HG03571 (cell line): ENCODE results near the gene NAT14.
A peak's percentile ranks its signal among the peaks of the same experiment; 100 is the strongest.

Source experiments
- ATAC-seq: cut with Tn5 transposase; IDR thresholded peaks from one replicate; pipeline ENCODE4 v1.9.1; 2021; ENCODE audit not compliant: unreplicated experiment

The NAT14 gene

DNA sequence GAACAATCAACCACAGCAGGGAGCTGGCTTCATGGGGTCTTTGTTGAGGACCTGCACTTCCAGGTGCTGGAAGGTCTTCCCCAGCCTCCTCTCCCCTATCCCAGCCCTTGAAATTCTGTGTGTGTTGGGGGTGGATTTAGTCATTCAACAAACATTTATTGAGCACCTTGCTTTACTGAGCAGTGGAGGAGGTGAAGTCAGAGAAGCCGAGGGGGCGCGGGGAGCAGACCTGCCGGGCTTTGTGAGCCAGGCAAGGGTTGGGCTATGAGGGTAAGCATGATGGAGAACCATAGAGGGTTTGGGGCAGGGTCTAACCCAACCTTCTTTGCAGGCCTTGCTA, 17.0 kb upstream of the NAT14 start:
- ATAC-seq: no peak

DNA sequence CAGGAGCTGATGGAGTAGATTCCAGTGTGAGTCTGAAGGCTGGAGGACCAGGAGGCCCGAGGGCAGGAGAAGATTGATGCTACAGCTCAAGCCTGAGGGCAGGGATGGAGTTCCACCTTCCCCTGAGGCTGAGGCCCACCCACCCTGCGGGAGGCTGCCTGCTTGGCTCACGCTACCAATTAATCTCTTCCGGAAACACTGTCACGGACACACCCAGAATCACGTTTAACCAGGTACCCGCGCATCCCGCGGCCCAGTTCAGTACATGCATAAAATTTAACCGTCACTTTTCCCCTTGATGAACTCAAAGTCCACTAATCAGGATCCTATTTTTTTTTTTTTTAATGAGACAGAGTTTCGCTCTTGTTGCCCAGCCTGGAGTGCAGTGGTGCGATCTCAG, 13.7 kb upstream of the NAT14 start:
- ATAC-seq: no peak

GRCh38 chr19:55472463-55472862, 12.5 kb upstream of the NAT14 start:
- no peak for ATAC-seq

DNA sequence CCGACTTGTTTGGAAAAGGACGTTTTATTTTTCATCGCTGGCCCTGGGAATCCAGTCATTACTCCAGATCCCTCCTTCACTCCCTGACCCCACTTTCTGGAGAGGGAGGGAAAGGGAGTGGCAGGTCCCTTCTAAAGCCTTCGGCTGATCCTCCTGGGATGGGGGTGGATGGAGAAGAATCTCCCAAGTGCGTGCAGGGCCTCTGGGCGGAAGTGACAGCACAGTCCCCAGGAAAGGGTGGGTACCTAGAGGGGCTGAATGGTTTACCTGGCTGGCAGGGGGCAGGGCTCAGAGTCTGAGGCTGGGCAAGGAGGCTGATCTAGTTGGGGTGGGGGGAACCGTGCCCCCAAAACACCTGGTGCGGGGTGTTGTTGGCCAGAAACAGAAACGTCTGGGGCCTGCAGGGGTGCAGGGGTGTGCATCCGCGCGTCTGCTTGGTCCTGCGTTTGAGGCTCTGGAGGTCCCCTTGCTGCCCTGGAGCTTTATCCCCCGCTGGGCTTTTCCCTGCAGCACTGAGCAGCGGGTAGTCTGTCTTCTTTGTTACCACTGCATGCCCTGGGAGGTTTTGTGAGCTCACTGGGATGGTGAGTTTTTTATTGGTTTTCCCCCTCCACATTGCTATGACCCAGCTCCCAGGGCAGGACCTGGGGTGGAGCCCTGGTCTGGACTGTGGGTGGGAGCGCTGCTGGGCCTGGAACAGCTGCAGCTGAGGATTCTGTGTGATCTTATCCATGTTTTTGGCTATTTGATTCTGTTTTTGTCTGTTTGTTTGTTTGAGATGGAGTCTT, 11.6 kb upstream of the NAT14 start:
- no peak for ATAC-seq

- no peak for ATAC-seq
These were observed 10.4 kb upstream of the NAT14 start for GRCh38 chr19:55474269-55475265.

GRCh38 chr19:55476100-55476775, 8.8 kb upstream of the NAT14 start, which contains the start of gene ZNF628:
Gene ZNF628 (plus strand): TSS chr19:55476617. CDS start chr19:55479911, 3,294 bp downstream.
- peak; percentile 94 for ATAC-seq

DNA sequence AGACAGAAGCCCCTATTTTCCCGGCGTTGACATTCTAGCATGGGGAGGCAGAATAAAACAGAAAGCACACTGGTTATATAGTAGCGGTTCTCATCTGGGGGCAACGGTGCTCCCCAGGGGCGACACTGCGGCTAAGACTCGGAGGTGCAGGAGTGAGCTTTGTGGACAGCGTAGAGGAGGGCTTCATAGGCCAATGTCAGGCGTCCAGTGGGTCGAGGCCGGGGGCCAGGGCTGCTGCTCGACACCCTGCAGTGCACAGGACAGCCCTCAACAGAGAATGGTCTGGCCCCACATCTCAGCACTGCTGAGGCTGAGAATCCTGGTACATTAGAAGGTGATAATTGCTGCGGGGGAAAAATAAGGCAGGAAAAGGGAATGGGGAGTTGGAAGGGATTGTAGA, 7.1 kb upstream of the NAT14 start:
- ATAC-seq: no peak

GRCh38 chr19:55478364-55478763, 6.6 kb upstream of the NAT14 start:
- no peak for ATAC-seq

DNA sequence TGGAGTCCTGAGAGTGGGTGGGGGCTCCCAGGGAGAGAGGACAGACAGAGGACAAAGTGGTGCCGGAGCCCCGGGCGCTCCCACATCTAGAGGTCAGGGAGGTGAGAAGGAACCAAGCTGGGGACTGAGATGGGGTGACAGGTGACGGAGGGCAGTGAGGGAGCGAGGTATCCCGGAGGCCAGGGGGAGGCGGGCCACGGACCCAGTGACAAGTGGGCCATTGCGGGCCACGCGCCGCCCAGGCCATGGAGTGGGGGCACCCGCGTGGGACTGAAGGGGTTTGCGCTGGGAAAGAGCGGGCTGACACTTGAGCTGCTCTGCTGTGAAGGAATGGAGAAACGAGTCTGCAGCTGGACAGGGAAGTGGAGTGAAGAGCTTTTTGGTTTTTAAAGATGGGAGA, 5.9 kb upstream of the NAT14 start:
- ATAC-seq: no peak

- ATAC-seq: no peak
These were observed 5.3 kb upstream of the NAT14 start for GRCh38 chr19:55479451-55480230.

DNA sequence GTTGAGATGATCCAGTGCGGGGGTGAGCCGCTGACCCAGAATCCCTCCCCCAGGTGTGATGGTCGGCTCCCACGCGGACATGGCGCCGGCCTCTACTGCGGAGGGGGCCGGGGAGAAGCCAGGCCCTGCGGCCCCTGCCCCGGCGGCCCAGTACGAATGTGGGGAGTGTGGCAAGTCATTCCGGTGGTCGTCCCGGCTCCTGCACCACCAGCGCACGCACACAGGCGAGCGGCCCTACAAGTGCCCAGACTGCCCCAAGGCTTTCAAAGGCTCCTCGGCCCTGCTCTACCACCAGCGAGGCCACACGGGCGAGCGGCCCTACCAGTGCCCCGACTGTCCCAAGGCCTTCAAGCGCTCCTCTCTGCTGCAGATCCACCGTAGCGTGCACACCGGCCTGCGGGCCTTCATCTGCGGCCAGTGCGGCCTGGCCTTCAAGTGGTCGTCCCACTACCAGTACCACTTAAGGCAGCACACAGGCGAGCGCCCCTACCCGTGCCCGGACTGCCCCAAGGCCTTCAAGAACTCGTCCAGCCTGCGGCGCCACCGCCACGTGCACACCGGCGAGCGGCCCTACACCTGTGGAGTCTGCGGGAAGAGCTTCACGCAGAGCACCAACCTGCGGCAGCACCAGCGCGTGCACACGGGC, 3.7 kb upstream of the NAT14 start:
- no peak for ATAC-seq

DNA sequence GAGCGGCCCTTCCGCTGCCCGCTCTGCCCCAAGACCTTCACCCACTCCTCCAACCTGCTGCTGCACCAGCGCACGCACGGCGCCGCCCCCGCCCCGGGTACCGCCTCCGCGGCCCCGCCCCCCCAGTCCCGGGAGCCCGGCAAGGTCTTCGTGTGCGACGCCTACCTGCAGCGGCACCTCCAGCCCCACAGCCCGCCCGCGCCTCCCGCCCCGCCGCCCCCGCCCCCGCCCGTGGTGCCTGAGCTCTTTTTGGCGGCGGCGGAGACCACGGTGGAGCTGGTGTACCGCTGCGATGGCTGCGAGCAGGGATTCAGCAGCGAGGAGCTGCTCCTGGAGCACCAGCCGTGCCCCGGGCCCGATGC, 3.2 kb upstream of the NAT14 start:
- ATAC-seq: no peak

GRCh38 chr19:55482156-55482961, 2.6 kb upstream of the NAT14 start:
- ATAC-seq: no peak

- ATAC-seq: no peak
These were observed 1.9 kb upstream of the NAT14 start for GRCh38 chr19:55482967-55483705.

DNA sequence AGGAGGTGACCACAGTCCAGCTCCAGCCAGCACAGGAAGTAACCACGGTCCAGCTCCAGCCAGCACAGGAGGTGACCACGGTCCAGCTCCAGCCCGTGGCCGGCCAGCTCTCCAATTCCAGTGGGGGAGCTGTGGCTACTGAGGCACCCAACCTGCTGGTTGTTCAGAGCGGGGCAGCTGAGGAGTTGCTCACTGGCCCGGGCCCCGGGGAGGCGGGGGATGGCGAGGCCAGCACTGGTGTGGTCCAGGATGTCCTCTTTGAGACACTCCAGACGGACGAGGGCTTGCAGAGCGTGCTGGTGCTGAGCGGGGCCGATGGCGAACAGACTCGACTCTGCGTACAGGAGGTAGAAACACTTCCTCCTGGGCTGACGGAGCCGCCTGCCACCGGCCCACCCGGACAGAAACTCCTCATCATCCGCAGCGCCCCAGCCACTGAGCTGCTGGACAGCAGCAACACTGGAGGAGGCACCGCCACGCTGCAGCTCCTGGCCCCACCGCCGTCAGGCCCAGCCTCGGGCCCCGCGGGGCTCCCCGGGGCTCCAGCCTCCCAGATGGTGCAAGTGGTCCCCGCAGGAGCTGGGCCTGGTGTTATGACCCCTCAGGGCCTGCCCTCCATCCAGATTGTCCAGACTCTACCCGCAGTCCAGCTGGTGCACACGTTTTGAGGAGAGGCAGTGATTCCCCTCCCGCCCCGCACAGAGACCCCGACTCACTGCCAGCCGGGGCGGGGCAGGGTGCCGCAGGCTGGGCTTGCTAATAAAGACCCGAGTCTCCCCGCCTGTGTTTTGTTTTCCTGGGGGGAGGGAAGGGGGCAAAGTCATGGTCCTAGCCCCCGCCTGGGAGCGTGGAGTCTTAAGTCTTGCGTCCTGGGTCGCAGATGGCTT, 1.0 kb upstream of the NAT14 start:
- ATAC-seq: no peak

DNA sequence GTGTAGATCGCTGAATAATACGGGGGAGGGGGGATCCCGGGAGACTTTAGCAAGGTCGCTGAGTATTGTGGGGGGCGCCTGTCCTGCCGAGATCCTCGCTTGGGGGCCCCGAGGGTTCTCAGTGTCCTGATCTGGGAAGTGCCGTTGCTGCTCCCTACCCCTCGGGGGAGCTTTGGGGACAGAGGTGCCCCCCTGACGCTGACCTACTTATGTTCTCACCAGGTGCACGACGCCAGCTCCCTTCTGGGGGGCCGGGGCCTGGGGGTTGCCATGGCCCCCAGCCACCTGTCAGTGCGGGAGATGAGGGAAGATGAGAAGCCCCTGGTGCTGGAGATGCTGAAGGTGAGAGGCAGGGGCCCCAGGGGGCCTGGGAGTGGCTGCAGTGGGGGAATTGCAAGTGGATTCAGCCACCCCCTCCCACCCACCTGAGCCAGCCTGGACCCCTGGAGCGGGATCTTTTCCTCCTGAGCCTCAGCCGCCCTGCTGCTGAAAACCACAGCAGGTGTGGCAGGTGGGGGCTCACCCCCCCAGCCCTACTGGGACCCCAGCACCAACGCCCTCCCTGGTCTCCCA, 537 bp downstream of the NAT14 start:
- no peak for ATAC-seq
